Neutrophil (primary cell): Measurements from ENCODE around the gene FOXC1.

ENCODE experiments used
- H3K27ac ChIP-seq: fragments of 200-600 bp; sonication (generic); 2 replicates; pipeline ENCODE4 v1.5.1; 2016; ENCODE audit warnings: mild to moderate bottlenecking, moderate library complexity
- H3K27me3 ChIP-seq: fragments of 200-600 bp; sonication (generic); 2 replicates; pipeline ENCODE4 v1.6.0; 2016; ENCODE audit warnings: mild to moderate bottlenecking
- H3K36me3 ChIP-seq: fragments of 200-600 bp; sonication (generic); 2 replicates; pipeline ENCODE4 v1.5.1; 2017
- H3K4me1 ChIP-seq, 2 experiments: fragments of 200-600 bp in 1 of 2; sonication (generic) in 1 of 2; 1 replicate in 1 of 2; 2 replicates in 1 of 2; pipeline versions ENCODE4 v1.5.1 to v1.6.1; 2013 to 2016; ENCODE audit warnings: low read depth in 1 of 2, low read length in 1 of 2, mild to moderate bottlenecking in 1 of 2, moderate library complexity in 1 of 2; ENCODE audit not compliant: control insufficient read depth in 1 of 2, insufficient read depth in 1 of 2
- H3K4me3 ChIP-seq, 2 experiments: fragments of 200-600 bp in 1 of 2; sonication (generic) in 1 of 2; 1 replicate in 1 of 2; 2 replicates in 1 of 2; pipeline ENCODE4 v1.5.1; 2013 to 2016; ENCODE audit warnings: low read depth in 1 of 2, low read length in 1 of 2, mild to moderate bottlenecking in 1 of 2, moderate library complexity in 1 of 2
- H3K9me3 ChIP-seq: fragments of 200-600 bp; sonication (generic); 2 replicates; pipeline ENCODE4 v1.5.1; 2016
- TF ChIP-seq, protein P1 (sequence below): fragments of 200-600 bp; sonication (generic); IDR thresholded peaks from 2 replicates; pipeline ENCODE4 v1.5.1; 2016; ENCODE audit warnings: antibody characterized with exemption

FOXC1 gene

DNA sequence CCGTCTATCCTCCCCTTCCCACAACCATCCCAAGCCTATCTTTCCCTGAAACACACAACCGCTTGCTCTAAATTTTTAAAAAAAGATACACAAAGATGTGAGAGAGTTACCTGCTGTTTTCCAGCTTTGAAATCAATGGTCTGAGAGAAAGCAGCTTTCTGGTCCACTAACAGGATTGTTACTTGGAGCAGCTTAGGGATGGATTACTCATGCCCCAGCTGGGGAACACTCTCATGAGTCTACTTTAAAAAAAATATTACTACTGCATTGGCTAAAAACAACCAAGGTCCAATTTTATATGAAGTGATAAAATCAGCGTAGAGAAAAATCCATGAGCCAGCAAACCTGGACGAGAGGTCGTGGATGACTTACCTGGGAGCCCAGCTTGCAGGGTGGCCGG, 29.6 kb upstream of the FOXC1 start:
- Histone ChIP-seq H3K27ac (no peak overlapping the region), H3K27me3 (no peaks in the 10 kb centered on the region), H3K9me3 (no peaks in the 10 kb centered on the region), H3K4me3 (no peak overlapping the region), H3K4me1 (no peaks in the 10 kb centered on the region), H3K36me3 (no peaks in the 10 kb centered on the region)
- TF ChIP-seq, protein P1, sequence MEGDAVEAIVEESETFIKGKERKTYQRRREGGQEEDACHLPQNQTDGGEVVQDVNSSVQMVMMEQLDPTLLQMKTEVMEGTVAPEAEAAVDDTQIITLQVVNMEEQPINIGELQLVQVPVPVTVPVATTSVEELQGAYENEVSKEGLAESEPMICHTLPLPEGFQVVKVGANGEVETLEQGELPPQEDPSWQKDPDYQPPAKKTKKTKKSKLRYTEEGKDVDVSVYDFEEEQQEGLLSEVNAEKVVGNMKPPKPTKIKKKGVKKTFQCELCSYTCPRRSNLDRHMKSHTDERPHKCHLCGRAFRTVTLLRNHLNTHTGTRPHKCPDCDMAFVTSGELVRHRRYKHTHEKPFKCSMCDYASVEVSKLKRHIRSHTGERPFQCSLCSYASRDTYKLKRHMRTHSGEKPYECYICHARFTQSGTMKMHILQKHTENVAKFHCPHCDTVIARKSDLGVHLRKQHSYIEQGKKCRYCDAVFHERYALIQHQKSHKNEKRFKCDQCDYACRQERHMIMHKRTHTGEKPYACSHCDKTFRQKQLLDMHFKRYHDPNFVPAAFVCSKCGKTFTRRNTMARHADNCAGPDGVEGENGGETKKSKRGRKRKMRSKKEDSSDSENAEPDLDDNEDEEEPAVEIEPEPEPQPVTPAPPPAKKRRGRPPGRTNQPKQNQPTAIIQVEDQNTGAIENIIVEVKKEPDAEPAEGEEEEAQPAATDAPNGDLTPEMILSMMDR = no peak

DNA sequence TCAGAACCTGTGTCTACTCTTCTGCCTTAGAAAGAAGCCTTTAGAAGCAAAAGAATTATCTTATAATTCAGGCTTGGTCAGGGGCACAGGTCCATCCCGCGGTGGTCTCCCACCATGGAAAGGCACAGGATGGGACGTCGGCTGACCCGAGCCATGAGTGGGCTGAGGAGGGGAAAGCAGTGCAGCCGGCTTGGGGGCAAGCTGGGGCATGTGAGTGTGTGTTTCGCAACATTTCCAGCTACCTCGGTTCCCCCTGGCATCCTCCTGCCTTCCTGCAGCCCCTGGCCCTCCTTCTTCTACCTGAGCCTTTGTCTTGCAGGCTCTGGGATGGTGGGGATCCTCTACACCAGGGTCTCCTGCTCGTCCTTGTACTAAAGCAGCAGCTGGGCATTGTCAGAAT, 29.1 kb upstream of the FOXC1 start:
- Histone ChIP-seq H3K4me1 (no peaks in the 10 kb centered on the region), H3K4me3 (no peak overlapping the region), H3K9me3 (no peaks in the 10 kb centered on the region), H3K27me3 (no peaks in the 10 kb centered on the region), H3K27ac (no peak overlapping the region), H3K36me3 (no peaks in the 10 kb centered on the region)
- TF ChIP-seq, protein P1 = no peak

DNA sequence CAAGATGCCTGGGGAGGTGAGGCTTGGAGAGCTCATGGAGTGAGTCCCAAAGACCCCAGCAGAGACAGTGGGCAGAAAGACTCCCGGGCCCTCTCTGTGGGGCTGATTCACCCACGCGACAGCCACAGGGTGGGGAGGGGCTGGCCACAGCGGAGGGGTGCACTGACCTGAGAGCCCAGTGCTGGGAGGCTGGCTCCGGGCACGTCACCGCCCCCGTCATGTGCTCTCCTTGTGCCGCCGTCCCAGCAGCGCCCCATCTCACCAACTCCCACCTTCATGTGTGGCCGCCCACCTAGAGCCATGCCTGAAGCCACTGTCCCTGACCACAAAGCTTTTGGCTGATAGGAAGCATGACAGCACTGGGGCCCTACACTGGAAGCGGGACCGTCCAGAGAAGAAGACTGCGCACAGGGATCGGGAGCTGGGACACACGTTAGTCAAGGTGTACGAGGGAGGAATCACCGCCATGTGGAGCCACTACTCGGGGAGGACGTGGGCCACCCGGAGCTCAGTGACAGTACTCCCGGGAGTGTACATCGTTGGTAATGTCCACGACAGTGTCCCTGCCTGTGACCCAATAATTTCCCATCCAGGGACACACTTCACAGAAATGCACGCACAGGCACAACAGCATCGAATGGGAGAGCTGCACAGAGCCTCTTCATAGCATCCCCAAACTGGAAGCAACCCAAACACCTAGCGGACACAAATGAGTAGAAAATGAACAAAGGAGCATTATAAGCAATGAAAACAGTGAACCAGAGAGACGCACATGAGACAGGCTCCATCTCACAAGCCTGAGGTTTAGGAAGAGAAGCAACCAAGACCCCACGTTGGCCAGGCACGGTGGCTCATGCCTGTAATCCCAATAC, 28.4 kb upstream of the FOXC1 start:
- Histone ChIP-seq H3K27me3 (no peaks in the 10 kb centered on the region), H3K9me3 (no peaks in the 10 kb centered on the region), H3K4me1 (no peaks in the 10 kb centered on the region), H3K36me3 (no peaks in the 10 kb centered on the region), H3K27ac (no peak overlapping the region), H3K4me3 (no peak overlapping the region)
- TF ChIP-seq, protein P1 = no peak

DNA sequence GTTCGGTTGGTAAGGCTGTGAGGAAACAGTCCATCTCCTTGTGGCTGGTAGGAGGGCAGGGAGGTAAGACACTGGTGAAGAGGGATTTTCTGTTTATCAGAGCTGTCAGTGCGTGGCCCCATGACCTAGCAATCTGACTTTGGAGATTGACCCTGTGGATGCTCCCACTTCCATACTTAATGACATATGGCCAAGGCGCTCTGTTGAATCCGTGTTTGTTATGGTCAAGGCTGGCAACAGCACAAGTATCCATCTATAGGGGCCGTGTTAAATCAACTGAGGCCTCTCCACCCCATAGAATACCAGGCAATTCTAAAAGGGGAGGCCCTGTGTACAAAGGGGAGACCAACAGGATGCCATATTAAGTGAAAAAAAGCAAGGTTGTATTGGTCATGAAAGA, 25.6 kb upstream of the FOXC1 start:
- H3K4me3 ChIP-seq = no peak overlapping the region
- no peaks in the 10 kb centered on the region for H3K27me3 ChIP-seq
- TF ChIP-seq, protein P1 = no peak
- no peaks in the 10 kb centered on the region for H3K36me3 ChIP-seq
- no peaks in the 10 kb centered on the region for H3K4me1 ChIP-seq
- no peak overlapping the region for H3K27ac ChIP-seq
- H3K9me3 ChIP-seq = no peaks in the 10 kb centered on the region

DNA sequence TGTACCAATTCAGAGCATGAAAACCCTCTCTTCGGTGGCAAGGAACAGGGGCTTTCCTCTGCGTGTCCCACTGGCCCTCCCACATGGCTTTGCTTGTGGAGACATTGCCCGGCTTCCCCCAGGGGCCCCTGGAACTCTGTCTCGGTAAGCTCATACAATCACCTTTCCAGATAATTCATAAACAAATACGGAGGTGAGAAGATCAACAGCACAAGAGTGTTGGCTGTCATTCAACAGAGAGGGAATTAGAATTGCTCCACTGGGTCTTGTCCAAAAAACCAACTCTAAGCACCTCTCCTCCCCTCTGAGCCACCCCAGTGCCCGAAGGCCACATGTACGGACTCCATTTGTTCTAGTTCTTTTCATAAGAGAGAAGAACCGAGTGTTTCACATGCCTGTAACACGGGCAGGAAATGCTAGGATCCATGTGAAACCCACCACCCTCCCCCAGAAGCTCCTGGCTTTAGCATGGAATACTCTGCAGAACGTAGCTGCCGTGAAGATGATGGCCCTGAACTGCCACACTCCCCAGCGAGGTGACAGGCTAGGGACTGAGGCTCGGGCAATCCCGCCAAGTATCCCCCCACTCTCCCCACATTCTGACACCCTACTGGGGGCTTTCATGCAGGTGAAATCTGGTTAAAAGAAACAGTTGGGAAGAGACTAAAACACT, 24.6 kb upstream of the FOXC1 start:
- Histone ChIP-seq H3K36me3 (no peaks in the 10 kb centered on the region), H3K4me1 (no peaks in the 10 kb centered on the region), H3K27me3 (peaks cover 4% of the 10 kb centered on the region), H3K4me3 (no peak overlapping the region), H3K9me3 (no peaks in the 10 kb centered on the region), H3K27ac (no peak overlapping the region)
- TF ChIP-seq, protein P1 = no peak
